Esophagus squamous epithelium (tissue), 4 donors: ENCODE data around the gene NDUFB3.

Experiments
- POLR2A ChIP-seq, 4 donors: fragments of 450-650 bp; IDR thresholded peaks; one replicate each; pipeline ENCODE4 v1.6.1; 2017; ENCODE audit warnings: antibody characterized with exemption in 4 of 4, mild to moderate bottlenecking in 4 of 4, moderate library complexity in 3 of 4
- TF ChIP-seq, protein P1 (sequence below), 6 experiments: fragments of 450-650 bp in 4 of 6; fragments of 200-600 bp in 2 of 6; sonication (generic) in 2 of 6; IDR thresholded peaks; one replicate each; pipeline ENCODE4 v1.5.1; 2016 to 2019; ENCODE audit warnings: antibody characterized with exemption in 6 of 6, mild to moderate bottlenecking in 4 of 6, moderate library complexity in 4 of 6

GRCh38 chr2:201128033-201128432 lies 56.2 kb downstream of the NDUFB3 start:
- TF ChIP-seq POLR2A (IDR thresholded peaks at IDR 0.05) = no peak
- TF ChIP-seq, protein P1, sequence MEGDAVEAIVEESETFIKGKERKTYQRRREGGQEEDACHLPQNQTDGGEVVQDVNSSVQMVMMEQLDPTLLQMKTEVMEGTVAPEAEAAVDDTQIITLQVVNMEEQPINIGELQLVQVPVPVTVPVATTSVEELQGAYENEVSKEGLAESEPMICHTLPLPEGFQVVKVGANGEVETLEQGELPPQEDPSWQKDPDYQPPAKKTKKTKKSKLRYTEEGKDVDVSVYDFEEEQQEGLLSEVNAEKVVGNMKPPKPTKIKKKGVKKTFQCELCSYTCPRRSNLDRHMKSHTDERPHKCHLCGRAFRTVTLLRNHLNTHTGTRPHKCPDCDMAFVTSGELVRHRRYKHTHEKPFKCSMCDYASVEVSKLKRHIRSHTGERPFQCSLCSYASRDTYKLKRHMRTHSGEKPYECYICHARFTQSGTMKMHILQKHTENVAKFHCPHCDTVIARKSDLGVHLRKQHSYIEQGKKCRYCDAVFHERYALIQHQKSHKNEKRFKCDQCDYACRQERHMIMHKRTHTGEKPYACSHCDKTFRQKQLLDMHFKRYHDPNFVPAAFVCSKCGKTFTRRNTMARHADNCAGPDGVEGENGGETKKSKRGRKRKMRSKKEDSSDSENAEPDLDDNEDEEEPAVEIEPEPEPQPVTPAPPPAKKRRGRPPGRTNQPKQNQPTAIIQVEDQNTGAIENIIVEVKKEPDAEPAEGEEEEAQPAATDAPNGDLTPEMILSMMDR (IDR thresholded peaks at IDR 0.05) = no peak
